ENCODE data around the gene TAF6L. TPM values are rescaled to one million over a fixed set of nuclear protein-coding genes. Genes with fewer than 3 reads are reported as not detected.

TAF6L gene
- total RNA-seq = 10 to 100 TPM in 3 of 4 donors, 1 to 10 TPM in 1; 6.8 to 34.3 (median 24.1) TPM

- DNase-seq = peak; percentile 98 to 99
- TF ChIP-seq CTCF (IDR thresholded peaks at IDR 0.05) = no peak
- TF ChIP-seq POLR2A (IDR thresholded peaks at IDR 0.05) = peak in 1 of 2 donors; percentile 54
- H3K9me3 ChIP-seq = no peaks in the 10 kb centered on the region
- peak within 1 kb of the TSS; percentile 57 to 66 for H3K4me3 ChIP-seq
- H3K27me3 ChIP-seq = no peaks in the 10 kb centered on the region
- H3K36me3 ChIP-seq = no peaks in the 10 kb centered on the region
- intact Hi-C loops (cut with DNase I; ENCODE audit: low total_unique reads) = no loop called here
- peaks cover 0 to 10% of the 10 kb centered on the region in 2 donors for H3K4me1 ChIP-seq
- peak within 1 kb of the TSS; percentile 94 to 96 for H3K27ac ChIP-seq
Measured at GRCh38 chr11:62771144-62772021, at the start of gene TAF6L. TSS of gene TAF6L (plus strand) at chr11:62771396. CDS start at chr11:62775784, 4,388 bp downstream.

GRCh38 chr11:62721994-62722393, 49.2 kb upstream of the TAF6L start:
- no peak overlapping the region for H3K27ac ChIP-seq
- no peaks in the 10 kb centered on the region for H3K27me3 ChIP-seq
- TF ChIP-seq POLR2A (IDR thresholded peaks at IDR 0.05) (no peak), CTCF (IDR thresholded peaks at IDR 0.05) (no peak)
- no peaks in the 10 kb centered on the region for H3K36me3 ChIP-seq
- H3K4me3 ChIP-seq = no peak overlapping the region
- H3K9me3 ChIP-seq = no peaks in the 10 kb centered on the region
- intact Hi-C loops (cut with DNase I; ENCODE audit: low total_unique reads) = no loop called here
- no peak for DNase-seq
- peaks cover 0 to 12% of the 10 kb centered on the region in 2 donors for H3K4me1 ChIP-seq

GRCh38 chr11:62724171-62724570, 47.0 kb upstream of the TAF6L start:
- DNase-seq = no peak
- H3K27ac ChIP-seq = peak overlapping the region in 1 of 2 donors; percentile 87
- peaks cover 0 to 12% of the 10 kb centered on the region in 2 donors for H3K4me1 ChIP-seq
- no peaks in the 10 kb centered on the region for H3K9me3 ChIP-seq
- intact Hi-C loops (cut with DNase I; ENCODE audit: low total_unique reads) = no loop called here
- H3K4me3 ChIP-seq = peak overlapping the region; percentile 51 to 74
- no peaks in the 10 kb centered on the region for H3K36me3 ChIP-seq
- no peaks in the 10 kb centered on the region for H3K27me3 ChIP-seq
- TF ChIP-seq POLR2A (IDR thresholded peaks at IDR 0.05) (no peak), CTCF (IDR thresholded peaks at IDR 0.05) (no peak)

GRCh38 chr11:62725646-62726045, 45.5 kb upstream of the TAF6L start:
- intact Hi-C loops (cut with DNase I; ENCODE audit: low total_unique reads) = no loop called here
- H3K27ac ChIP-seq = peak overlapping the region; percentile 87 to 92
- TF ChIP-seq POLR2A (IDR thresholded peaks at IDR 0.05) (no peak), CTCF (IDR thresholded peaks at IDR 0.05) (no peak)
- H3K9me3 ChIP-seq = no peaks in the 10 kb centered on the region
- peaks cover 12% of the 10 kb centered on the region in 2 donors for H3K4me1 ChIP-seq
- no peaks in the 10 kb centered on the region for H3K36me3 ChIP-seq
- no peak for DNase-seq
- H3K27me3 ChIP-seq = no peaks in the 10 kb centered on the region
- peak overlapping the region; percentile 51 to 74 for H3K4me3 ChIP-seq
